T-helper 2 cell (primary cell): ENCODE results near the gene DMGDH.

Experiments
- DNase-seq, 5 experiments: peaks; one replicate each; pipeline versions ENCODE4 v3.0.0 to v3.0.0-alpha.2; 2012 to 2022

Gene DMGDH

DNA sequence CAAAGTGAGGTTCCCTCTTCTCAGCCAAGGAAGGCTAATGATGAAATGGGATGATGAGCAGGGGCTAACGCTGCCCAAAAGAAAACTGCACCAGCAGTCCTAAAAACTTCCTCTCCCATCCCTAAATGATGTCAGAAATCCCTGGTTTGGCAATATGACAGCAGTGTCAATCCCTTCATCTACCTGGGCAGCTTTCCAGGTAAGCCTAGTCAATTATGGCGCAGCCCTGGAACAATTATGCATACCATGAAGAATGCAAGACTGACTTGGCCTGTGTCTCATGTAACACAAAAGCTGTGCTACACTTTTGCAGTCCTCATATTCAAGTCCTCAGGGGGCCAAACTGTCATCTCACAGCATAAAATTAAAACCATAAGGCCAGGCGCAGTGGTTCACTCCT, 7.0 kb downstream of the DMGDH start:
- no peak for DNase-seq

GRCh38 chr5:79059674-79060073, 9.8 kb downstream of the DMGDH start:
- DNase-seq: no peak

GRCh38 chr5:79056847-79057246, 12.6 kb downstream of the DMGDH start:
- DNase-seq: no peak

GRCh38 chr5:79055017-79055416, 14.5 kb downstream of the DMGDH start:
- no peak for DNase-seq

- no peak for DNase-seq
These were observed 16.2 kb downstream of the DMGDH start for GRCh38 chr5:79053321-79053720.

DNA sequence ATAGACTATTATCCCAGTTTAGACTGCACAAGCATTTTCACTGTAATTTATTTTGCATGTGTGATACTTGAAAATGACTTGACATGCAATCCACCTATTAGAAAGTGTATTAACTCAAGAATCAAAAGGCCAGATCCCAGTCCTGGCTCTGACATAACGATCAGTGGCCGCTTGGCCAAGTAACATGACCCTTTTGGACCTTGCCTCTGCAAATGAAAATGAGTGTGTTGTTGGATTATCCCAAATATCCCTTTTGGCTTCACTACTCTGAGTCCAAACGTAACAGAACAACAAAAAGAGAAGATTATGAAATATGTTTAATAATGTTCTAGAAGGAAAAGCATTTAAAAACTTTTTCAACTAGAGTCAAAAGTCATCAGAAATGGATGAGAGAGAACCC, 19.0 kb downstream of the DMGDH start:
- DNase-seq: no peak

- DNase-seq: no peak
These were observed 21.0 kb downstream of the DMGDH start for GRCh38 chr5:79048437-79048836.

GRCh38 chr5:79047199-79047598, 22.3 kb downstream of the DMGDH start:
- DNase-seq: no peak

DNA sequence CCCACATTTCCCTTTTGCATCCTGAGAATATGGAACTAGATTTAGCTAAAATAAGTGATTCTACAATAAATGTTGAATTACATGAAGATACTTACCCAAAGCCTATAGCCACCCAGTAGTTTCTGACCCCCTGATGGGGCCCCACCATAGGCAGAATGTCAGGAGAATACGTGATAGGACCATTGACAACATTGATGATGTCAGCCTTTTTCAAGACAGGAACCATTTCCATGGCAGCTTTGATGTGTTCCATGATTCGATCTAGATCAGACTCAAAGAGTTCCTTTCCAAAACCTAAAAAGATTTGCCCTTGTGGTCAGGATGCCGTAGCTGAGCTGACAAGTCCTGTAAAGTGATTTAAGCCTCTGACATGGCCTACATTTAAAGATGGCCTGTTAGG, 27.3 kb downstream of the DMGDH start:
- DNase-seq: no peak

DNA sequence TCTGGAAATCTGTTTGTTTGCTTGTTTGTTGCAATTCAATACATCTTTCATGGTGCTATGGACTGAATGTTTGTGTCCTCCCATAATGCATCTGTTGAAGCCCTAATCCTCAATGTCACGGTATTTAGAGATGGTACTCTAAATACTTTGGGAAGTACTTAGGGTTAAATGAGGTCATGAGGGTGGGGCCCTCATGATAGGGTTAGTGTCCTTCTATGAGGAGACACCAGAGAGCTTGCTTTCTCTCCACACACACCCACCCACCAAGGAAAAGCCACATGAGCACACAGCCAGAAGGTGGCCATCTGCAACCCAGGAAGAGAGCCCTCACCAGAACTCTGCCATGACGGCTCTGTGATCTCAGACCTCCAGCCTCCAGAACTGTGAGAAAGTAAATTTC, 32.7 kb downstream of the DMGDH start:
- DNase-seq: no peak

DNA sequence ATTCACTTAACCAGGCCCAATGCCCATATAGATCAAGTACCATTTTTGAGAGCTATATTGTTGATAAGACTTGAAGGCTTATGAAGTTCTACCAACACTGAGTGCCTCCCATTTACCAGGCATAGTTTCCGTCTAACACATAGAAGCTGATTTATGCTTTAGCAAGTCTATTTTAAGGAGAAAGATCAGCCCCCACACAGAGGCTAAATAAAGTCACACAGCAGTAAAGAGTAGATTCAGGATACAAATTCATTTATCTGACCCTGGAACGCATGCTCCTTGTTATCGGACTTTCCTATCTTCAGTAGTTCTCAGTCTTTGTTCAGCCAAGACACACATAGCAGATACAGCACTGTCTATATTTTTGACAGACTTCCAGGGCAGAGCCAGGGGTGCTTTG, 34.2 kb downstream of the DMGDH start:
- no peak for DNase-seq

- no peak for DNase-seq
These were observed 36.7 kb downstream of the DMGDH start for GRCh38 chr5:79032782-79033181.

GRCh38 chr5:79032031-79032695, 37.3 kb downstream of the DMGDH start:
- DNase-seq: no peak

DNA sequence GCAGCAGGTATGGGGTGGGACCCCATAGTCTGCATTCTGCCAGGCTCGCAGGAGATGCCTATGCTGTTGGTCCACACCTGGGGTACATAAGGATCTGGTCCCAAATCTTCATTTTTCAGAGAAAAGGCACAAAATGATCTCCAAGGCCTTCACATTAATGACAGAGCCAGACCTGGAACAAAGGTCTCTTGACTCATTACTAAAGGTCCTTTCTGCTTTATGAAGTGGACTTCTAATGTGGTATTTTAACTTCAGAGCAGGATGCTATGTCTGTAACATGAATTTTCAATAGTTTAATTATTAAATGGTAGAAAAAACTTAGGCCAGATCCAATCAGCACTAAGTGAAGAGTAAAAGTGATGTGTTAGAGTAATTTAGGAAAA, 38.0 kb downstream of the DMGDH start:
- no peak for DNase-seq

GRCh38 chr5:79030663-79031484, 38.6 kb downstream of the DMGDH start:
- no peak for DNase-seq

DNA sequence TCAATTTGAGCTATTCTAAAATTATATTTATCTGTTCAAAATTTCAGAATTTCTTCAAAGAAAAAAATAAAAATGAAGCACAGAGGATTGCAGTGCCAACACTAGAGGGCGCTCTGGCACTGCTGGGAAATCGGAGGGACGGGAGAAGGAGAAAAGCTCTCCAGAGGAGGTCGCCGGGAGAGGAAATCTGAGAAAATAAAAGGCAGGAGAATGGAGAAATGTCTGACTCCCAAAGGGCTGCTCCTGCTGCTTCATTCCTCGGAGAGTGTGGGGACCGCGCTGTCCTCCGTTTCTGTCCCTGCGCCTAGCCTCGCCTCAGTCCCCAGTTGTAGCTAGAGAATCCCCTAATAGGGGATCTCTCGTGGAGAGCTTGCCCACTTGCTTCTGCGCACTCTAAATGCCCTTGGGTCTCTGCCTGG, 44.4 kb downstream of the DMGDH start:
- peak in 4 of 5 experiments; percentile 4 to 39 (median 8) for DNase-seq

GRCh38 chr5:79023947-79024346, 45.5 kb downstream of the DMGDH start:
- no peak for DNase-seq

DNA sequence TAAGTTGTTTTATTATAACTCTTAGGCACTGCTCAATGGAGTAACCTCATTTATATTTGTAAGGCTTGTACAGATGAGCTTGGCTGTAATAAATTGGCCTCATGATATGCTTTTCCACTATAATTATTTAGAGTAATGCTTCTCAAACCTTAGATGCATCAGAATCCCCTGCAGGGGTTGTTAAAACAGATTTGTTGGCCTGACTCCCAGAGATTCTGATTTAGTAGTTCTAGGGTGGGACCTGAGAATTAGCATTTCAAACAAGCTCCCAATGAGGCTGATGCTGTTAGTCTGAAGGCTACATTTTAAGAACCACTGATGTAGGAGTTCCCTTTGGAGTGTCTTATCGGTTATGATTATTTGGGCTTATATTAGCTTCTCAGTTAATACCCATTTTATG, 46.1 kb downstream of the DMGDH start:
- no peak for DNase-seq

DNA sequence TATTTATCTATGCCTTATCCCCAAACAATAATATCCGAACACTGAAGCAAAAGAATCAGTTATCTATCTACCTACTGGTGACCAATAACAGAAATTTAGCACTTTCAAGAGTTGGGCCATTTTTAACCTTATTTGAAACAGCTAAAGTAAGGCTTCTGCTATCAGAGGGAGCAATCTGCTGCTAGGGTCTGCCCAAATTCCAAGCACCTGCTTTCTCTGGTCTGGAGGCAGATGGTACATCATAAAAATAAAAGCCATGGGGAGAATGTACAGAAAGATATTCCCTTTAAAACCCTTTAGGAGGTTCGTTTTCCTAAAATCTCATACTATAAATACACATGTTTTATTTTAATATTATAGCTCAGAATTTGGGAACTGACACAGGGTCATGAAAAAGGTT, 46.7 kb downstream of the DMGDH start:
- no peak for DNase-seq

GRCh38 chr5:79021753-79022152, 47.7 kb downstream of the DMGDH start:
- no peak for DNase-seq

GRCh38 chr5:79020861-79021561, 48.5 kb downstream of the DMGDH start:
- DNase-seq: peak in 3 of 5 experiments; percentile 4 to 45 (median 10)

- no peak for DNase-seq
These were observed 54.8 kb downstream of the DMGDH start for GRCh38 chr5:79014631-79015030.

DNA sequence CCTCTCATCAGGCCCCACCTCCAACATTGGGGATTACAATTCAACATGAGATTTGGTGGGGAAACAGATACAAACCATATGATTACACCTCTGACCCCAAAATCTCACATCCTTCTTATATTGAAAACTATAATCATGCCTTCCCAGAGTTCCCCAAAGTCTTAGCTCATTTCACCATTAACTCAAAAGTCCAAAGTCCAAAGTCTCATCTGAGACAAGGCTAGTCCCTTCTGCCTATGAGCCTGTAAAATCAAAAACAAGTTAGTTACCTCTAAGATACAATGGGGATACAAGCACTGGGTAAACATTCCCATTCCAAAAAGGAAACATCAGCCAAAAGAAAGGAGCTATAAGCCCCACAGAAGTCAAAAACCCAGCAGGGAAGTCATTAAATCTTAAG, 57.6 kb downstream of the DMGDH start:
- no peak for DNase-seq
